Cardiac septum (tissue), 1 donor: ENCODE data around the gene SWT1. TPM values are rescaled to one million over a fixed set of nuclear protein-coding genes. Genes with fewer than 3 reads are reported as not detected.
"Not testable (repeated sequence)": the region's sequence is repeated elsewhere in the genome, so short reads cannot be mapped to it uniquely, and the experiment has no call there.

ENCODE experiments used
- DNase-seq: peaks from one replicate; pipeline ENCODE4 v3.0.0-alpha.2; 2020; ENCODE audit warnings: low spot score
- intact Hi-C: fragments of 100-400 bp; cut with DNase I; formaldehyde crosslinking; loops from one replicate; pipeline ENCODE4 v1.14.0; 2022
- total RNA-seq: library from RNA; stranded (reverse); fragmentation: NEBNext Ultra II Directional; extraction: Animal tissue kit (Norgen Biotek cat#: 25700); gene quantifications from one replicate; pipeline ENCODE4 v1.2.1, GENCODE V29; 2021
- donor health status: DM: no; HTN: no; CAD: no.

Gene SWT1
- total RNA-seq, 1 donor from 2014 or later, result 5.3 TPM

DNA sequence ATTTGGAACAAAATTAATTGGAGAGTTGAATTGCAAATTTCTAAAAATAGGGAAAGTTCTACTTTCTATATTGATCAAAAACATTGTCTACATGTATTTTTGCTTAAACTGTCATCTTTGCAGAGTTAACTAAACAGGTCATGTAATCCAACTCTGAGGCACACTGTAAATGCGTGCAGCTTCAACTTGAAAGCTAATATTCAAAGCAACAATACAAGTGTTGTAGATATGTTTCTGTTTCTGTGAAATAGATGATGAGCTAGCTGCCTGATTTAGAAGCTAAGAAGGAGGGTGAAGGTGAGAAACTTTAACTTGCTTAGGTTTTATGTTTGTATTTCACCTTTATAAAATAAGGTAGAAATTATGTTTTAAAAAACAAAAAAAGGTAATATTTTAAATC, 82.9 kb downstream of the SWT1 start:
- DNase-seq, result no peak
- intact Hi-C loops, result loop anchor here (5.0 kb wide), 1 partner anchor 437 kb away; no protein-coding TSS in a partner anchor

DNA sequence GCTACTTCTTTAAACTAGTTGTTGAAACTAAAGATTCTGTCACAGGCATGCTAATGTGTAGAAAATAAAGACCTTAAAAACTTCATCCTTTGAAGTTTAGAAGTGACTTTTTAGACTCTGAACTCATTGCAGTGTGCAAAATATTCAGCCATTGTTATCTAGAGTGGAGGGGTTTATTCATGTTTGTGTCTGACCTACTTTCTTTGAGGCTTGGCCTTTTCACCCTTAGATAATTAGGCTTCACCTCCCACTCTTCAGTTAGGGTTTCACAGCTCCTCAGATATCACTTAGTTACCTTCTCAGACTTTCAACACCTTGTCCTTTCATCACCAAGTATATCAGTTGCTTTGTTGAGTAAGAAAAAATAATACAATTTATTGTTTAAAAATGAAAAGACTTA, 84.2 kb downstream of the SWT1 start:
- no peak for DNase-seq
- intact Hi-C loops, result no loop called here

- intact Hi-C loops, result no loop called here
- no peak for DNase-seq
Observed at GRCh38 chr1:185244015-185244747, 87.2 kb downstream of the SWT1 start.

DNA sequence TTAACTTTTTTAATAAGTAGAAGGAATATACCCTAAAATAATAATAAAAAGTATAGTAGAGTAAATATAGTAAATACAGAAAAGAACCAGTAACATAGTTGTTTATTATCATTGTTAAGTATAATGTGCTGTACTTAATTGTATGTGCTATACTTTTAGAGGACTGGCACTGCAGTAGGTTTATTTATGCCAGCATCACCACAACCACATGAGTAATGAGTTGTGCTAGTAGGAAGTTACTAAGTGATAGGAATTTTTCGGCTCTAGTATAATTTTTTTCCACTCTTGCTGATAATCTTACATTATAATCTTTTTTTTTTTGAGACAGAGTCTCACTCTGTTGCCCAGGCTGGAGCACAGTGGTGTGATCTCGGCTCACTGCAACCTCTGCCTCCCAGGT, 88.5 kb downstream of the SWT1 start:
- DNase-seq, result no peak
- intact Hi-C loops, result no loop called here

DNA sequence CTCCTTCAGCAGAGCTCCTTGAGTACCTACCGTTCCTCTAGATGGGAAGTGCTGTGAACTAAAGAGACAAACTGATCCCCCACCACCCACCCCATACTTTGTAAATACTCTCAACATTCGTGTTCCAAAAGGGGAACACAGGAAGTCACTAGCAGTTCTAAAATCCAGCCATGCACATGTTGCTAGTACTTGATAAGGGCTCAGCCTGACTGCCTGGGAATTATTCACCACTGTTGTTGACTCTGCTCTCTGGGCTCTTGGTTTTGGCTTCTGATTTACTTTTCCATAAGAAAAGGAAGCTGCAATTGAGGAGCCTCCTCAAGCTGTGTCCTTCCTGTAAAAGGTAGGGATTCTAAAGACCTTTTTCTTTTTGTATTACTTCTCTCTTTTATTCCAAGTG, 92.6 kb downstream of the SWT1 start:
- intact Hi-C loops, result no loop called here
- no peak for DNase-seq

- intact Hi-C loops, result no loop called here
- no peak for DNase-seq
Observed at GRCh38 chr1:185250063-185250462, 93.1 kb downstream of the SWT1 start.

DNA sequence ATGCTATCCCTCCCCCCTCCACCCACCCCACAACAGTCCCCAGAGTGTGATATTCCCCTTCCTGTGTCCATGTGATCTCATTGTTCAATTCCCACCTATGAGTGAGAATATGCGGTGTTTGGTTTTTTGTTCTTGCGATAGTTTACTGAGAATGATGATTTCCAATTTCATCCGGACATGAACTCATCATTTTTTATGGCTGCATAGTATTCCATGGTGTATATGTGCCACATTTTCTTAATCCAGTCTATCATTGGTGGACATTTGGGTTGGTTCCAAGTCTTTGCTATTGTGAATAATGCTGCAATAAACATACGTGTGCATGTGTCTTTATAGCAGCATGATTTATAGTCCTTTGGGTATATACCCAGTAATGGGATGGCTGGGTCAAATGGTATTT, 95.0 kb downstream of the SWT1 start:
- DNase-seq, intact Hi-C loops: not testable (repeated sequence)

DNA sequence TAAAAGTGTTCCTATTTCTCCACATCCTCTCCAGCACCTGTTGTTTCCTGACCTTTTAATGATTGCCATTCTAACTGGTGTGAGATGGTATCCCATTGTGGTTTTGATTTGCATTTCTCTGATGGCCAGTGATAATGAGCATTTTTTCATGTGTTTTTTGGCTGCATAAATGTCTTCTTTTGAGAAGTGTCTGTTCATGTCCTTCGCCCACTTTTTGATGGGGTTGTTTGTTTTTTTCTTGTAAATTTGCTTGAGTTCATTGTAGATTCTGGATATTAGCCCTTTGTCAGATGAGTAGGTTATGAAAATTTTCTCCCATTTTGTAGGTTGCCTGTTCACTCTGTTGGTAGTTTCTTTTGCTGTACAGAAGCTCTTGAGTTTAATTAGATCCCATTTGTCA, 95.4 kb downstream of the SWT1 start:
- DNase-seq, intact Hi-C loops: not testable (repeated sequence)

DNA sequence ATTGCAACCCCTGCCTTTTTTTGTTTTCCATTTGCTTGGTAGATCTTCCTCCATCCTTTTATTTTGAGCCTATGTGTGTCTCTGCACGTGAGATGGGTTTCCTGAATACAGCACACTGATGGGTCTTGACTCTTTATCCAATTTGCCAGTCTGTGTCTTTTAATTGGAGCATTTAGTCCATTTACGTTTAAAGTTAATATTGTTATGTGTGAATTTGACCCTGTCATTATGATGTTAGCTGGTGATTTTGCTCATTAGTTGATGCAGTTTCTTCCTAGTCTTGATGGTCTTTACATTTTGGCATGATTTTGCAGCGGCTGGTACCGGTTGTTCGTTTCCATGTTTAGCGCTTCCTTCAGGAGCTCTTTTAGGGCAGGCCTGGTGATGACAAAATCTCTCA, 98.6 kb downstream of the SWT1 start:
- intact Hi-C loops, DNase-seq: not testable (repeated sequence)

GRCh38 chr1:185257116-185257949, 100.4 kb downstream of the SWT1 start:
- DNase-seq, intact Hi-C loops: not testable (repeated sequence)

- no peak for DNase-seq
- intact Hi-C loops, result no loop called here
Observed at GRCh38 chr1:185257950-185258208, 100.9 kb downstream of the SWT1 start.

DNA sequence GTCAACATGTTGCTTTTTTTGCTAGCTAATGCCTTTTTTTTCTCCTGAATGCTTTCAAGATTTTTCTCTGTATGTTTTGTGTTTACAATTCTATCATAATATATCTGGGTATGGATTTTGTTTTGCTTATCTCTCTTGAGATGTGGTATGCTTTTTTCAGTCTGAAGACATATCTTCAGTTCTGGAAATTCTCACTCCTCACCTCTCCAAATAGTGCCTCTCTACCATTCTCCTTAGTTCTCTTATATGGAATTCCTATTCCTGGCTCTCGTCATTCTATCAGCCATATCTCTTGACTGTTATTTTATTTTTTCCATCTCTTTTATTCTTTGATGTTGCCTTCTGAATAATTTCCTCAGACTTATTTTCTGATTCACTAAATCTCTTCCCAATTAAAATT, 101.7 kb downstream of the SWT1 start:
- intact Hi-C loops, result no loop called here
- DNase-seq, result no peak

DNA sequence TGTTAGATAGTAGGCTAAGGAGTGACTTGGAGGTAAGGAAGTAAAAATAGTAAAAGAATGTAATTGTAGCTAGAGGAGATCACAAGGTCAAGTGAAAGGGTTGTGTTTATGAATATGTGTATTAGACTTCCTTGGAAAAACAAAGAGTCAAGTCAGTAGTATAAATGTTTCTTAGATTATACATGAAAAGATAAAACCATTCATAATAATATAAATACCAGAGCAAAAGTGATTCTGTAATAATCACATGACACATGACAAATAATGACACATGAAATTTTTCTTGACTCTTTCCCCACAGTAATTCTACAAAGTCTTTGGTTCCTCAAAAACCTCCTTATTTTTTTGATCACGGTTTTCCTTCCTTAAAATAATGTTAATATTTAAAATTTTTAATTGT, 103.6 kb downstream of the SWT1 start:
- intact Hi-C loops, result no loop called here
- no peak for DNase-seq

- no peak for DNase-seq
- intact Hi-C loops, result no loop called here
Observed at GRCh38 chr1:185262151-185262550, 105.2 kb downstream of the SWT1 start.

GRCh38 chr1:185263292-185263691, 106.3 kb downstream of the SWT1 start:
- no peak for DNase-seq
- intact Hi-C loops, result no loop called here

- intact Hi-C loops, result no loop called here
- DNase-seq, result no peak
Observed at GRCh38 chr1:185263780-185264179, 106.8 kb downstream of the SWT1 start.

DNA sequence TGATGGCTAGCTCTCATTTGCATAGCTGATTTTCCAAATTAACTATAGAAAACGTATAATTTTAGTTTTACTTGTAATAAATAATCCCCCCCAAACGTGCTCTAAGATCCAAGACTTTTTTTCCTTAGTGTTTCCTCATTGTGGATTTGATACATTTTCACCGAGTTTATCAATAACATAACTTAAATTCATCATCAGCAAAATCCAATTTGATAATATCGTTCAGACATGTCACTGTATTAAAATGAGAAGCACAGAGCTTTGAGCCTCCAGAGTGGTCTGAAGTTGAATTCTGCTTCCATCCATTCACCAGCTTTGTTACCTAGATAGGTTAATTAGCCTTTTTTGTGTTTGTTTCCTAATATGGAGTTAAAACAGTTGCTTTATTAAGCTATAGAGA, 108.3 kb downstream of the SWT1 start:
- DNase-seq, result no peak
- intact Hi-C loops, result no loop called here

GRCh38 chr1:185267301-185267700, 110.3 kb downstream of the SWT1 start:
- intact Hi-C loops, result no loop called here
- no peak for DNase-seq

- intact Hi-C loops, result no loop called here
- DNase-seq, result no peak
Observed at GRCh38 chr1:185267701-185268100, 110.7 kb downstream of the SWT1 start.

GRCh38 chr1:185268352-185268751, 111.4 kb downstream of the SWT1 start:
- DNase-seq, result no peak
- intact Hi-C loops, result no loop called here

GRCh38 chr1:185271921-185272320, 115.0 kb downstream of the SWT1 start:
- no peak for DNase-seq
- intact Hi-C loops, result no loop called here
